Psoas muscle (tissue), 8 donors: ENCODE measurements around the gene GTF2E1. TPM values are rescaled to one million over a fixed set of nuclear protein-coding genes. Genes with fewer than 3 reads are reported as not detected.

Experiments
- ATAC-seq, 4 donors: fragments of 200-7000 bp; cut with Tn5 transposase; one replicate each; pipeline ENCODE4 v1.9.1; 2020; ENCODE audit warnings: moderate library complexity in 3 of 4, mild to moderate bottlenecking in 2 of 4
- DNase-seq, 2 donors: peaks; one replicate each; pipeline ENCODE4 v3.0.0-alpha.2; 2020
- H3K27ac ChIP-seq: fragments of 200-600 bp; one replicate; pipeline ENCODE4 v1.8.0; 2022
- H3K27me3 ChIP-seq, 3 donors: fragments of 200-600 bp in 1 of 3; one replicate each; pipeline versions ENCODE4 v1.6.1 to v1.8.0; 2013 to 2022; ENCODE audit warnings: low read length in 2 of 3, mild to moderate bottlenecking in 2 of 3, moderate library complexity in 1 of 3; ENCODE audit not compliant: insufficient read depth in 3 of 3
- H3K36me3 ChIP-seq, 2 donors: fragments of 200-600 bp in 1 of 2; one replicate each; pipeline versions ENCODE4 v1.6.1 to v1.8.0; 2013 to 2022; ENCODE audit warnings: low read depth in 1 of 2, mild to moderate bottlenecking in 1 of 2, moderate library complexity in 1 of 2; ENCODE audit not compliant: insufficient read depth in 1 of 2
- H3K4me1 ChIP-seq: fragments of 200-600 bp; one replicate; pipeline ENCODE4 v1.8.0; 2022
- H3K4me3 ChIP-seq: fragments of 200-600 bp; one replicate; pipeline ENCODE4 v1.8.0; 2022; ENCODE audit warnings: mild to moderate bottlenecking
- H3K9me3 ChIP-seq: fragments of 200-600 bp; one replicate; pipeline ENCODE4 v1.8.0; 2022
- CTCF ChIP-seq: fragments of 200-600 bp; IDR thresholded peaks from one replicate; pipeline ENCODE4 v1.8.0; 2022; ENCODE audit warnings: antibody characterized with exemption
- WGBS, 3 donors: extraction: QIAGEN DNeasy Blood & Tissue Kit; methylation state at CpG; one replicate each; pipeline versions ENCODE4 v1.1.6 to v1.1.7; 2013; 5-methylcytosine and 5-hydroxymethylcytosine counted together
- intact Hi-C, 2 donors: fragments of 100-400 bp; cut with DNase I; formaldehyde crosslinking; loops; one replicate each; pipeline versions ENCODE4 v1.11.0 to v1.14.2; 2022
- long read RNA-seq, 2 donors: library from polyadenylated mRNA; unstranded; transcript quantifications; one replicate each; pipeline ENCODE4 v2.0.0, GENCODE V29; 2021
- polyA plus RNA-seq, 3 donors: library from polyadenylated mRNA; stranded (reverse); fragments of 200-250 nt; gene quantifications; one replicate each; pipeline ENCODE4 v1.2.3, GENCODE V29; 2013
- total RNA-seq, 4 donors: library from RNA; stranded (reverse); fragmentation: NEBNext Ultra II Directional in 2 of 4; extraction: Animal tissue kit (Norgen Biotek cat#: 25700) in 2 of 4; gene quantifications; one replicate each; pipeline versions ENCODE4 v1.2.1 to v1.2.4, GENCODE V29; 2021 to 2023
- donor health status: healthy with polysubstance abuse.
- donor health status: DM: no; HTN: no; CAD: no; lungs with moderate emphysema.
- donor health status: Bipolar disorder and iron deficiency.
- donor health status: healthy.
- donor health status: DM: yes; HTN: yes; CAD: no.
- donor health status: DM: no; HTN: no; CAD: no.
- donor health status: DM: no; HTN: no; CAD: no.
- donor health status: DM: yes; HTN: yes; CAD: no.

GTF2E1 gene
- total RNA-seq: 10 to 100 TPM; 11.3 to 16.1 (median 12.8) TPM
- 10 to 100 TPM in 1 of 3 donors, 1 to 10 TPM in 2; 5.0 to 19.8 (median 7.9) TPM for polyA plus RNA-seq
- long read RNA-seq, donor 1, partial matches to known transcripts: 1 of 5 reads
- long read RNA-seq, donor 1, other reads (novel, unspliced or antisense): 0 of 5 reads
- long read RNA-seq, donor 2, transcript GTF2E1-201 (5 exons, 3,012 nt): major isoform, 15 of 25 reads
- long read RNA-seq, donor 2, partial matches to known transcripts: 5 of 25 reads
- long read RNA-seq, donor 2, other reads (novel, unspliced or antisense): 5 of 25 reads

- H3K27ac ChIP-seq: peak within 1 kb of the TSS; percentile 95
- intact Hi-C loops: loop anchor here (5.0 kb wide), 1 partner anchor 145 kb away; the partner anchor contains the start of gene NDUFB4 (in 2 of the 2)
Measured at GRCh38 chr3:120742198-120742848, at the start of gene GTF2E1, which contains the start of gene RABL3. GTF2E1 (plus strand) TSS chr3:120742744; CDS start chr3:120750553, 7,809 bp downstream. RABL3 (minus strand) TSS chr3:120742516; CDS start chr3:120742507, 9 bp downstream.

GRCh38 chr3:120693439-120694171, 48.9 kb upstream of the GTF2E1 start:
- intact Hi-C loops: no loop called here
- Histone ChIP-seq H3K4me3 (no peak overlapping the region), H3K9me3 (no peaks in the 10 kb centered on the region), H3K27ac (no peak overlapping the region), H3K36me3 (peaks cover 0 to 41% of the 10 kb centered on the region in 2 donors), H3K4me1 (peaks cover 5% of the 10 kb centered on the region), H3K27me3 (no peaks in the 10 kb centered on the region)
- TF ChIP-seq CTCF: no peak
- WGBS, 3 donors: 90 to 97% (median 95%) methylated on average over 1 of the region's 1 CpG
- no peak for DNase-seq
- no peak for ATAC-seq

More at GRCh38 chr3:120742198-120742848, at the start of gene GTF2E1, which contains the start of gene RABL3:
- WGBS, 3 donors: 0% methylated on average over 39 of the region's 39 CpGs
- DNase-seq: peak; percentile 96 to 97
- peaks cover 3% of the 10 kb centered on the region for H3K9me3 ChIP-seq
- peaks cover 12% of the 10 kb centered on the region for H3K4me1 ChIP-seq
- no peaks in the 10 kb centered on the region for H3K36me3 ChIP-seq
- no peak for TF ChIP-seq CTCF
- H3K27me3 ChIP-seq: no peaks in the 10 kb centered on the region
- peak within 1 kb of the TSS; percentile 80 for H3K4me3 ChIP-seq
- peak; percentile 98 to 100 (median 100) for ATAC-seq

DNA sequence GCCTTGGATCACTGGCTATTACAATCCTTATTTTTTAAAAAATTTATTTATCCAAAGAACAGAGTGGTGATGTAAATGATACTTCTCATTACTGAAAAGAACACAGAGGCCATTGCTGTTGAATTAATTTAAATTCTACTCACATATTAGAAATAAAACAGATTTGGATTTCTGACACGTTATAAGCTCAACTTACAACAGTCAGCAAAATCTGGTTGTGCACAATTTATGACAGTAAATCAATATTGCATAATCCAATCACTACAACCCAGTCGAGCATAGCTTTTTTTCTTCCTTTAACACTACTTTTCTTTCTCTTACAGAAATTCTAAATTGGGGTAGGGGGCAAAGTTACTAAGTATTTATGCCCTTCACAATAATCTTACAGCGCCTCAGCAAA, 43.2 kb upstream of the GTF2E1 start:
- H3K27me3 ChIP-seq: no peaks in the 10 kb centered on the region
- ATAC-seq (no peak), DNase-seq (no peak)
- peaks cover 0 to 16% of the 10 kb centered on the region in 2 donors for H3K36me3 ChIP-seq
- no peaks in the 10 kb centered on the region for H3K9me3 ChIP-seq
- intact Hi-C loops: no loop called here
- TF ChIP-seq CTCF: no peak
- 75 to 85% (median 81%) methylated on average over 3 of the region's 3 CpGs for WGBS, 3 donors
- H3K4me1 ChIP-seq: no peaks in the 10 kb centered on the region
- no peak overlapping the region for H3K4me3 ChIP-seq
- no peak overlapping the region for H3K27ac ChIP-seq

- peaks cover 0 to 39% of the 10 kb centered on the region in 2 donors for H3K36me3 ChIP-seq
Measured at GRCh38 chr3:120705884-120706582, 36.5 kb upstream of the GTF2E1 start.

More at GRCh38 chr3:120705884-120706582, 36.5 kb upstream of the GTF2E1 start:
- Histone ChIP-seq H3K4me3 (no peak overlapping the region), H3K4me1 (no peaks in the 10 kb centered on the region), H3K27ac (no peak overlapping the region), H3K9me3 (no peaks in the 10 kb centered on the region), H3K27me3 (no peaks in the 10 kb centered on the region)
- 70 to 91% (median 71%) methylated on average over 5 of the region's 5 CpGs for WGBS, 3 donors
- ATAC-seq (no peak), DNase-seq (no peak)
- TF ChIP-seq CTCF: no peak
- intact Hi-C loops: no loop called here
